Kidney tubule cell (primary cell): Measurements from ENCODE around the gene PIK3CA.
A peak's percentile ranks its signal among the peaks of the same experiment; 100 is the strongest.
"Not testable (repeated sequence)": the region's sequence is repeated elsewhere in the genome, so short reads cannot be mapped to it uniquely, and the experiment has no call there.

Source experiments
- DNase-seq: peaks from one replicate; pipeline ENCODE4 v3.0.0-alpha.2; 2018; ENCODE audit warnings: low spot score

The PIK3CA gene

DNA sequence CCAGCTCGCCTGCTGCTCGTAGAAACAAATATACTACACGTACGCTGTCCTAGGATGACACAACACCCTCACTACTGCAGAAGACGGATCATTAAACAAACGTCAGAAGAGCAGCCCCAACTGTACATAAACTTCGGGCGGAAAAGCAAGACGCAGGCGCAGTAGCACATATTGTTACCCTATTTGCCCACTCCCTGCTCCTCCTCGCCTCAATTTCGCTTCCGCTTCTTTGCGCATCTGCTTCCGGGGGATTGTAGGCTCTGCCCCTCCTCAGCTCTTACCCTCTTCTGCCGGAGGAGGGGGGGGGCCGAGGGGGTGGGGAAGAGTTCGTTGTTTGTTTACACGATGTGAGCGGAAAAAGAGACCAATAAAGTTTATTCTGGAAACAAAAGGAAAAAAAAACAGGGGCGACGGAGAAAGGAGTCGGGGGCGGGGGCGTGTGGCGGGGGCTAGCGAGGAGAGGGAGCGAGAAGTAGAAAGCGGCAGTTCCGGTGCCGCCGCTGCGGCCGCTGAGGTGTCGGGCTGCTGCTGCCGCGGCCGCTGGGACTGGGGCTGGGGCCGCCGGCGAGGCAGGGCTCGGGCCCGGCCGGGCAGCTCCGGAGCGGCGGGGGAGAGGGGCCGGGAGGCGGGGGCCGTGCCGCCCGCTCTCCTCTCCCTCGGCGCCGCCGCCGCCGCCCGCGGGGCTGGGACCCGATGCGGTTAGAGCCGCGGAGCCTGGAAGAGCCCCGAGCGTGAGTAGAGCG, at the start of gene PIK3CA:
Gene PIK3CA, plus strand, starts transcription at position 485 of the 743 bp plus-strand sequence. CDS start 50,469 bp downstream, outside the sequence.
- peak; percentile 98 for DNase-seq

DNA sequence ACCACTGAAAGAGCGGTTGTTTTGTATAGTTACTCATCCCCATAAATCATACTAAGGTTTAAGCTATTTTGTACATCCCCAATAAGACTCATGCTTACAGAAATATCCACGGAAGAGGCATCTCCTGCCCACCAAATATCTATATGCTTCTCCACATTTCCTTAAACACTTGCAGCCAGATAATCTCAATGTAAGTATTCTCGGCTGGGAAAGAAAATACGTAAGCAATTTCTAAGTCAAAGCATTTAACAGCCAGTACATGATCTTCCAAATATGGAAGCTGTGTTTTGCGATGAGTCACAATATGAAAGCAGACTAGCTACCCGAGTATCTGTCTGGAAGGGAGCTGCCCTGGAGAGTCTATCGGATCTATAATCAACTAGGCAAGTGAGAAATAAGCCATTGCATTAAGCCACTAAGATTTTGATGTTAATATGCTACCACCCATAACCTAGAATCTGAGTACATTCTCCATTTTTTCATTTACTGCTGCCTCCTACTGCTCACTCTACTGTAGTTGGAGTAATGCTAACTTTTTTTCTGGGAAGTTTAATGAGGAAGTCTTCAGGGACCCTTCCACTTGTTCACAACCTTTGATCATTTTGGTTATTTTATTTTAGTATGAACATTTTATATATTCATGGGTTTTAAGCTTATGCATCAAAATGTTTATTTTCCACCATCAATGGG, 49.6 kb upstream of the PIK3CA start:
- peak; percentile 13 for DNase-seq

DNA sequence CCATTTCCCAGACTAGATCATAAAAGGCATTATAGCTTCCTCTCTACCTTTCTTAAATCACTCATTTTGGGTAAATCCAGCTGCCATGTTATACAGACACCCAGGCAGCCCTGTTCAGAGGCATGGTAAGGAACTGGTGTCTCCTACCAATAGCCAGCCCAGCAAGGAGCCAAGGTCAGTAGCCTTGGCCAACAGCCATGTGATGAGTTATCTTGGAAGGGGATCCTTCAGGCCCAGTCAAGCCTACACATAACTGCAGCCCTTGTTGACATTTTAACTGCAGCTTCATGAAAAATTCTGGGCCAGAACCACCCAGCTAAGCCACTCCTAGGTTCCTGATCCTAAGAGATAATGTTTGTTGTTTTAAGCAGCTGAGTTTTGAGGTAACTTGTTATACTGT, 47.5 kb upstream of the PIK3CA start:
- peak; percentile 64 for DNase-seq

DNA sequence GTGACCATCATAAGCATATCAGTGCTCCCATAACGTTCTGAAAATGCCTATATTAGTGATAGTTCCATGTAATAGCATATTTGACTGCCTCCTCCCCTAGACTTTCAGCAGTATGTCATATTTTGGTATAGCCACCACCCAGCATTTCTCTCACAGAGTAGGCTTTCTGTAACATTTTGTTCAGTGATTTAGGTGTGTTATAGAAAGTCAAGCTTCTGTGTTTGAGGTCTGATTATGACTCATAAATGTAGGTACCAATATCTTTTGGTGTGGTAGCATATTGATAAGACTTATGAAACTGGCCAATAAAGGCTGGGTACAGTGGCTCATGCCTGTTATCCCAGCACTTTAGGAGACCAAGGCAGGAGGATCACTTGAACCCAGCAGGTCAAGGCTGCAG, 42.3 kb upstream of the PIK3CA start:
- no peak for DNase-seq

DNA sequence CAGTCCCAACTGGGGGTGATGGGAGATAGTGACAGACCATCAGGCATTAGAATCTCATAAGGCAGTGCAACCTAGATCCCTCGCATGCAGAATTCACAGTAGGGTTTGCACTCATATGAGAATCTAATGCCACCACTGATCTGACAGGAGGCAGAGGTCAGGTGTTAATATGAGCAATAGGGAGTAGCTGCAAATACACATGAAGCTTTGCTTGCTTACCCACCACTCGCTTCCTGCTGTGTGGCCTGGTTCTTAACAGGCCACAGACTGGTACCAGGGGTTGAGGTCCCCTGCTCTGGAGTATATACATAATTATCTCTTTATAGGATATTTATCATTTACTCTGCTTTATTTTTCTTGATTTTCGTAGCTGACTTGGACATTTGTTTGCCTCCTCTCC, 40.5 kb upstream of the PIK3CA start:
- DNase-seq, result peak; percentile 10

DNA sequence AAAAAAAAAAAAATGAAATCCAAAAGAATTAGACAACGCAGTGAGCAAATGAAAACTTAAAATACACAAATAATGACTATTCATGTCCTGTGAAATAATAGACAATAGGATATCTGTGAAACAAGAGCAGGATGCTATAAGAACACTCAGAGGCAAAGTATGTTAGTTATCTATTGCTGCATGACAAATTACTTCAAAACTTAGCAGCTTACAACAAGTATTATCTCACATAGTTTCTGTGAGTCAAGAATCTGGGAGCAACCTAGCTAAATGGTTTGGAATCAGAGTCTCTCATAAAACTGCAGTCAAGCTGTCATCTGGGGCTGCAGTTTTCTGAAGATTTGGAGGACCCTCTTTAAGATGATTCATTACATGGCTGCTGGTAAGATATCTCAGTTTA, 40.1 kb upstream of the PIK3CA start:
- peak; percentile 80 for DNase-seq

DNA sequence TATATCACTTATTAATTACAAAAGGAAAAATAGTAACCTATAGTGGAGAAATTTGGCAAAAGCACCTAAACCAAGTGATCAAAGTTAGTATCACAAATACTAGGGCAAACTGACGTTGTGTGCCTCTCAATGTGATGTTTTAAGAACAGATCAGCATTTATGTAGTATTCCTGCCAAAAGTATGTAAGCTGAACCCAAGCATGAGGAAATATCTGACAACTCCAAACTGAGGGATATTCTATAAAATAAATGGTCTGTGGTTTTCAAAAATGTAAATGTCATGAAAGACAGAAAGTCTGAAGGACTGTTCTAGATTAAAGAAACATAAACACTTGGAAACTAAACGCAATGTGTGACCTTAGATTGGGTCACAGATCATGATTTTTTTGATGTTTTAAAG, 34.3 kb upstream of the PIK3CA start:
- DNase-seq, result no peak

DNA sequence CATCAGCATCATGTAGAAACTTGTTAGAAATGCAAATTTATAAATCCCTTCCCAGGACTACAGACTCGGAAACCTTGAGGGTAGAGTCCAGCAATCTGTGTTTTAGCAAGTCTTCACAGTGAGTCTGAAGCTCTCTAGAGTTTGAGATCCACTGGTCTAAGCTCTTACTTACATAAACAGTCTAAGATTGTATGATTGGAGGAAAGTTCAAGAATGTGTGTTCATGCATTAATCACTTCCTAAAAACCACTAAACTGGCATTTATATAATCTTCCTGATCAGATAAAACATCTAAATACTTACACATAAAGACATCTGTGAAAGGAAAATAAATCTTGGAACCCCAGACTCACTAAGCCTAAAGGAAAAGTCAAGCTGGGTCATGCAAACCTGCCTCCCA, 32.7 kb upstream of the PIK3CA start:
- not testable (repeated sequence) for DNase-seq

DNA sequence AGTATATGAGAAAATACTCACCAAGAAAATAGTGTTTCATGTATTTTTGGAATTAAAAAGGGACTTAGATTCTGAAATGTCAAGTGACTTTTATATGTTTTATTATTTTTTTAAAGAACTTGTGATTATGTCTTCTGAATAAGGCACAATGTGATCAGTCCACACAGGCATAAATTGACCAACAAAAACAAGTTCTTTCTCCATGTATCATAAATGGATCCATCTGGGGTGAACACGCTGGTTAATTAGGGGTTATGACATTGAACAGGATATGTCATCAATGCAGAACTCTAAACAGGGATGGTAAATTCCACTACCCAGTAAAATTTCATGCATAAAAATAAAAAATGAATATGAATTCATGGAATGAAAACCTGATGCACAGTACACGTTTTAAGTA, 31.3 kb upstream of the PIK3CA start:
- DNase-seq, result no peak

DNA sequence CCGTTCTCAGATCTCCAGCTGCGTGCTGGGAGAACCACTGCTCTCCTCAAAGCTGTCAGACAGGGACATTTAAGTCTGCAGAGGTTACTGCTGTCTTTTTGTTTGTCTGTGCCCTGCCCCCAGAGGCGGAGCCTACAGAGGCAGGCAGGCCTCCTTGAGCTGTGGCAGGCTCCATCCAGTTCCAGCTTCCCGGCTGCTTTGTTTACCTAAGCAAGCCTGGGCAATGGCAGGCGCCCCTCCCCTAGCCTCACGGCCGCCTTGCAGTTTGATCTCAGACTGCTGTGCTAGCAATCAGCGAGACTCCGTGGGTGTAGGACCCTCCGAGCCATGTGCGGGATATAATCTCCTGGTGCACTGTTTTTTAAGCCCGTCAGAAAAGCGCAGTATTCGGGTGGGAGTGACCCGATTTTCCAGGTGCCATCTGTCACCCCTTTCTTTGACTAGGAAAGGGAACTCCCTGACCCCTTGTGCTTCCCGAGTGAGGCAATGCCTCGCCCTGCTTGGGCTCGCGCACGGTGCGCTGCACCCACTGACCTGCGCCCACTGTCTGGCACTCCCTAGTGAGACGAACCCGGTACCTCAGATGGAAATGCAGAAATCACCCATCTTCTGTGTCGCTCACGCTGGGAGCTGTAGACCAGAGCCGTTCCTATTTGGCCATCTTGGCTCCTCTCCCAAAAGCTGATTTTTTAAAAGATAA, 15.8 kb upstream of the PIK3CA start:
- DNase-seq, result not testable (repeated sequence)

DNA sequence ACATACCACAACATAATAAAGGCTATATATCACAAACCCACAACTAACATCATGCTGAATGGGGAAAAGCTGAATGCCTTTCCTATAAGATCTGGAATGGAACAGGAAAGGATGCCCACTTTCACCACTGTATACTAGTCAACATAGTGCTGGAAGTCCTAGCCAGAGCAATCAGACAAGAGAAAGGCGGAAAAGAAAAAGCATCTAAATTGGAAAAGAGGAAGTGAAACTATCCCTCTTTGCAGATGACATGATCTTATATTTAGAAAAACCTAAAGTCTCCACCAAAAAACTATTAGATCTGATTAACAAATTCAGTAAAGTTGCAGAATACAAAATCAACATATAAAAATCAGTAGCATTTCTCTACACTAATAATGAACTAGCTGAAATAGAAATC, 14.6 kb upstream of the PIK3CA start:
- DNase-seq, result no peak

DNA sequence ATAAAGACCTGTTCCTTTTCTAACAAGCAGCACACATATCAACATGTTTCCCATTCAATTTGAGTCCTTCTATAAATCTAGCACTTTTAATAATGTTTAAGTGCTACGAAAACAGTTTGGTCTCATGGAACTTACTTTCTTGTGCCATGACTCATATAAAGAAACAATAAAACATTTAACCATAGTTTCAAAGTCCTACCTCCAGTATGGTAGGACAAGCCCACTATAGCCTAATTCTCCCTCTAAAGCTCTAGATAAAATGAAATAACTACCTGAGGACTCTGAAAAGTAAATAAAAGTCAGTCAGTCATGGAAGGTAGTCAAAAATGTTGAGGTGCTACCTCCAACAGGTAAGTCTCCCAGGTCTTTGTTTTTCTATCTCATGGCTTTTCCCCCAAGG, 12.0 kb upstream of the PIK3CA start:
- no peak for DNase-seq

DNA sequence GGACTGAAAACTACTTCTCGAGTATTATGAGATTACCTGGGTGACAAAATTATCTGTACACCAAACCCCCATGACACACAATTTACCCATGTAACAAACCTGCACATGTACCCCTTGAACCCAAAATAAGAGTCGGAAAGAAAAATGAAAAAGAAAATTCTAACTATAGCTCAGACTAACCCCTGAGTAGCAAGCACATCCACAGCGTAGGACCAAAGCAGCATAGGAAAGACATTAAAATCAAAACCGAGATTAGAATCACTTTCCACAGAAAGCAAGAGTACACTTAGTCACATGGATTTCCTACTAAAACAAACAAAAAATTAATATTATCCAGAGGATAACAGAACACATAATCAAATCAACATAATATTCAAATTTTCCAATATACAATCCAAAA, 6.3 kb upstream of the PIK3CA start:
- no peak for DNase-seq

DNA sequence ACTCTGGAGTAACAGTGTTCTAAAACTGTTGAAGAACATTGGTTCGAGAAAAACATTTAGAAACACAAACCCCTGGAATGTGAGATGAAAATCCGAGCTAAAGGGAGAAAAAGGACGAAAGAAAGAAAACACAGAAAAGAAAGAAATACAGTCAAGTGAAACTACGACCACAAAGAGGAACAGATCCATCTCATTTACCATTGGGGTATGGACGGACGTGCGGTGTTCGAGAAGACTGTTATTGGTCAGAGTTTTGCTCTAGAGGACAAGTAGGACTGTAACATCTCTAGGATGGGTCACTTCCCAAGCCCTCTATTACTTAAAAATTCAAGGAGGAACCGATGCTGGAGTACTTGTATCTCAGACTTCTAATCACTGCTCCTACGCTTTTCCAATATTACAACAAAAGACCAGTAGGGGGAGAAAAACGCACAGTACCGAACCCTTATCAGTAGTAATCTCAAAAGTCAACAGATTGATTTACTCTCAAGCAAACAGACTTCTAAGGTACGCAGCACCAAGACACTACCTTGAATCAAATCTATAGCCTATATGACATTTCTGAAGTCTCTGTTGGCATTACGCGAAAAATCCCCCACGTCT, 1.1 kb upstream of the PIK3CA start:
- DNase-seq, result peak; percentile 71

DNA sequence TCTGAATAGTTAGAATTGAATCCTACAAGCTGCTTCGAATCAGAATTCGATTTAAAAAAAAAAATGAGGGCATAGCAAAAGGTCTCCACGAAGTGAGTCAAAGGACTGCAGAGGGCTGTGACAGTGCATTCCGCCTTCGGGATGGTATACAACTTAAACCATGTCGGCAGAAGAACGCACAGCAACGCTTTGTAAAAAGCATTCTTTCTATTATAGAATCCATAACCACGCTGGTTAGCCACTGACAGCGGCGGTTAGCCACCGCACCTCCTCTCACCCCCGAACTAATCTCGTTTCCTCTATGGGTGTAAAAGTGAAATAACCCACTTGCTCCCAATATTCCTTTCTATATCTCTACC, 664 bp upstream of the PIK3CA start:
- DNase-seq, result no peak

DNA sequence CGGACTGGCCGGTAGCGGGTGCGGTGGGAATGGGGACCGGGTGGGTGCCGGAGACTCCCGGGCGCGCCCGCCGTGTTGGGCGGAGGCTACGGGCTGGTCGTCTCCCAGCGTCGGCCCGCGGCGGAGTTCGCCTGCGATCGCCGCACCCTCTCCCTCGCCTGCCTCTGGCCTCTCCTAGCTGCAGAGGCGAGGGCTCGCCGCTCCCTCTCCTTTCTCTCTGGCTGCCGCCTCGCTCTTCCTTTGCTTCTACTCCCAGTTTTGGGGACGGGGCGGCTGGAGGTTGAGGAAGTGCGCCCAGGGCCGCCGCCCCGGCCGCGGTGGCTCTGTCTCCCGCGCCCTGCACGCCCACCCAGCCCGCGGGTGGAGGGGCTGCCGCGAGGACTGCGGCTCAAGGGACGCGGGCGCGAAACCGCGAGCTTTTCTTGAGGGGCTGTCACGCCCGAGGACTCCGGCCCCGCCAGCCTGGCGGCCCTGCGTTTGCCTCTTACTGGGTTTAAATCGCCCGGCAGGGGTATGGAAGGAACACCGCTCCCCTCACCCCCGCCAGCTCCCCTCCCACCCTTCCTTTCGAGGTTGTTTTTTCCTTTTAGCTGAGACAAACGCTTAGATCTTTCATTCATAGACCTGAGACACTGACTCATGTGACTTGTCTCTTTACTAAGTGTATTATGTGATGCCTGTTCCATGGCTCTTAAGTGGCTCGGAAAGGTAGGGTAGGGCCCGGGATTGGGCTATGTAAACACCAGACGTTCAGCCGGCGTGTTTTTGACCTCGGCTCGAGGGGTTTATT, 654 bp downstream of the PIK3CA start:
- peak; percentile 59 for DNase-seq

DNA sequence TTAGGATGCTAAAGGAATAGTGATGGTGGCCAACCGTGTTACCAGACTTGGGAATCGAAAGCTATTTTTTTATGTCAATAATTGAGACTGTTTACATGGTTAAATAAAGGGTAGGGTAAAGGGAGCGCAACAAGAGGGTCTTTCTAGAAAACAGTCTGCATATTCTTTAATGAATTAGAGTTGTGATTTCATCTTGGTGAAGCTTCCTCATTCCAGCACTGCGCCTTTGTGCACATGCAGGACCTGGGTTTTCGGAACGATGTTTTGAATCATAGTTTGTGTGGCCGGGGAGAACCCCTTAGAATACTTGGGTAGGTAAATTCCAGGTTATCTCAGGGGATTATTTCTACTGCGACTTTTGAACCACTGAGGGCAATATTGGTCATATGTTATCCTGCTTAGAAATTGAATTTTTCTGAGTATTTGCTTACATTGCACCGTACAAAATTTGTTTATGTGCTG, 1.3 kb downstream of the PIK3CA start:
- DNase-seq, result peak; percentile 63

DNA sequence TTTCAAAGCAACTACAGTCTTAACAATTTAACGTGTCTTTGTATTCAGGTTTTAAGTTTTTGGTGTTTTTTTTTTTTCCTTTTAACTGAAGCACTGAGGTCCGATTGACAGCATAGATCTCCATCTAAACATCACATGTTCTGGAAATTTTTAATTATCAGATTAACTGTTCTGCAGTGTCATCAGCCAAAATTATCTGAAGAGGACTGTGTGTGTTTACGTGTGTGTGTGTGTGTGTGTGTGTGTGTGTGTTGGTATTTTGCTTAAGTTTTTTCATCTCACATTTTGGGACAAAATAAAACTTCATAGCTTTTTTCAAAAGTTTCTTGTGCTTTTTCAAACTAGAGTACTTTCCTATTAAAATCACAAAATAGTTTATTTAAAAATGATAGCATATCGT, 1.8 kb downstream of the PIK3CA start:
- DNase-seq, result no peak

DNA sequence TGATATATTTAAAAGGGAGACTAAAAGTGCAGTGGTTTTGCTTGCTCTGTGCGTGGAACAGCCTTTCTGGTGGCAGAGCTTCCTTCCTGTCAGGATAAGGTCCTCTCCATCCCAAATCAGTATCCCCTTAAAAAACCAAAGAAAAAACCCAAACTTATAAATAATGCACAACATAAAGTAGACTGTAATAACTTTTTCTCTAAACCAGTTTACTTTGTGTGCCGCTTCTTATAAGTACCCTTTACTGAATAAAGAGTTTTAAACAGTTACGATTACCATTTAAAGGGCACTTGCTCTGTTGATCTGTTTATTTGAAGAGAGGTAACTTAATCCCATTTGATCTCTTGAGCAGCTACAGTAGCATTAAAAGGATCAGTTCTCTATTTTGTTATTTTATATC, 2.5 kb downstream of the PIK3CA start:
- DNase-seq, result no peak

DNA sequence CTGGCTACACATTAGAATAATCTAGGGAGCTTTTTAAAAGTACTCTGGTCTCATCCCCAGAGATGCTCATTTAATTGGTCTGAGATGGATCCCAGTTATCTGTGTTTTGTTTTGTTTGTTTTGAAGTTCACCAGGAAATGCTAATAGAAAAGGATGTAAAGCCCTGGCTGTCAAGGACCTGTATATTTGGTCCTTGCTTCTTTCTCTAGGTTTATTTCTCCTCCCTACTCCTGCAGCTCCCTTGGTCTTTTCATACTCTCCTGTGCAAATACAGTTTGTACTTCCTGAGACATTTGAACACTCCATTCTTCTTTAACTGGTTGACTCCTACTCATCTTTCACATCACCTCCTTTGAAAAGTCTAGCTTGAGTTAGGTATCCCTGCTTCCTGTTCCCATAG, 3.3 kb downstream of the PIK3CA start:
- DNase-seq, result no peak

DNA sequence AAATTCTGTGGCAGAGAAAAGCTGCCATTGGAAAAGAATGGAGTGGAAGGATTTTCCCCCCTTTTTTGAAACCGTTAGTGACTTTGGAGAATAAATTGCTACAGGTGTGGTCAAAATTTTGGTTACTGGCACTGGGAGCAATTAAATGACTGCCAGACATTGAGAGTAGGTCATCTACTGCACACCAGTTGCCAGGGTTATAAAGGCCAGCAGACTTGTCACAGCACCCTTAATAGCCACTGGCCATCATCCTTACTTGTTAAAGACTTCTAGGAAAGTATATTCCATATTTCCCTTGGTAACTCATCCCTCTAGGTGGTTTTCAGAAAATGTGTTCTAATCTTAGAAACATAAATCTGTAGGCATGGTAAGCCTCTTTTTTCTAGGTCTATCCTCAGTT, 8.0 kb downstream of the PIK3CA start:
- DNase-seq, result no peak

DNA sequence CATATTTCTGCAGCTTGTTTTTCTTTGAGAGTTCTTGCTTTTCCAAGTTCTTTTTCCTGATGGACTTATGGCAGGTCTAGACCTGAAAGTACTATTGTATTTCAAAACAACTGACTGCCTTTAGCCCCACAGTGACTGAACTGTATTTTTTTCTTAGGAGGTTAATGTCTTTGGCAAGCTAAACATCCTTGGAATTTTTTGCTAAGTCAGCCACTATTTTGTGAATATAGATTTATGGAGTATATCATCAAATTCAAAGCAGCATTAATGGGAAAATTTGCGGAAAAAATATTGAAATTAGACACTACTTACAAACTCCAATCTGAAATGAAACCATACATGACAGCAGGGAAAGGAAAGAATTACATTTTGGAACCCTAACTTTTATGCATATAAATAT, 8.6 kb downstream of the PIK3CA start:
- no peak for DNase-seq
